Erythroblast (primary cell): ENCODE results near the gene GH2.

ENCODE experiments used
- GATA1 ChIP-seq: IDR thresholded peaks from 2 replicates; pipeline ENCODE4 v1.6.1; 2011; ENCODE audit warnings: low read depth, mild to moderate bottlenecking, control low read depth, low read length, moderate library complexity
- POLR2A ChIP-seq: IDR thresholded peaks from 2 replicates; pipeline ENCODE4 v1.6.1; 2011; ENCODE audit warnings: mild to moderate bottlenecking, low read length

DNA sequence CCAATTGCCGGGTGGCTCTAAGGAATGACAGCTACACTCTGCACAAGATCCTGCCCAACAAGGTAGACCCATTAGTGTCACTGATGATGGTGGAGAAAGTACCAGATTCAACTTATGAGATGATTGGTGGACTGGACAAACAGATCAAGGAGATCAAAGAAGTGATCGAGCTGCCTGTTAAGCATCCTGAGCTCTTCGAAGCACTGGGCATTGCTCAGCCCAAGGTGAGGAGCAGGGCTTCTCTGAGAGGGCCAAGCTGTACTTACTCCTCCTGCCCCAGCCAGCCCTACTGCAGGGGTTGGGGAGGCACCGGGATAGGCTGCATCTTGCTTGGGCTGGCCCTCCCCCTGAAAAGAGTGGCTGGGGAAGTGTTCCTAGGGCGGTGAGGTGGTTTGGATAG, 51.5 kb downstream of the GH2 start:
- no peak for TF ChIP-seq POLR2A
- no peak for TF ChIP-seq GATA1
